Neural cell (in vitro differentiated cells): Measurements from ENCODE around the gene ZNF346. TPM values are rescaled to one million over a fixed set of nuclear protein-coding genes. Genes with fewer than 3 reads are reported as not detected.

Experiments used
- H2AFZ ChIP-seq: fragments of 200-600, 300-800 bp; sonication (generic), shearing (Covaris generic); 2 replicates; pipeline ENCODE4 v1.6.0; 2014; ENCODE audit warnings: low read depth, mild to moderate bottlenecking, antibody characterized with exemption, low read length, moderate library complexity
- H3F3A ChIP-seq: fragments of 200-600 bp; shearing (Covaris generic); 2 replicates; pipeline ENCODE4 v1.6.1; 2016; ENCODE audit warnings: mild to moderate bottlenecking, moderate library complexity, mixed read lengths, antibody characterized with exemption, low read length; ENCODE audit not compliant: insufficient read depth, poor library complexity, severe bottlenecking
- H3K27ac ChIP-seq: fragments of 200-600, 300-800 bp; sonication (generic), shearing (Covaris generic); 2 replicates; pipeline ENCODE4 v1.5.1; 2014; ENCODE audit warnings: mild to moderate bottlenecking, low read length, moderate library complexity
- H3K27me3 ChIP-seq: fragments of 300-800, 200-600 bp; sonication (generic), shearing (Covaris generic); 2 replicates; pipeline ENCODE4 v1.6.0; 2014; ENCODE audit warnings: mild to moderate bottlenecking, low read depth, low read length, moderate library complexity; ENCODE audit not compliant: insufficient read depth
- H3K36me3 ChIP-seq: fragments of 300-800, 200-600 bp; sonication (generic), shearing (Covaris generic); 2 replicates; pipeline ENCODE4 v1.5.1; 2014; ENCODE audit warnings: mild to moderate bottlenecking, antibody characterized with exemption, low read length, moderate library complexity; ENCODE audit not compliant: insufficient read depth
- H3K4me2 ChIP-seq: fragments of 300-800, 200-600 bp; sonication (generic), shearing (Covaris generic); 2 replicates; pipeline ENCODE4 v1.6.0; 2014; ENCODE audit warnings: mild to moderate bottlenecking, low read length
- H3K4me3 ChIP-seq: fragments of 300-800, 200-600 bp; sonication (generic), shearing (Covaris generic); 2 replicates; pipeline ENCODE4 v1.5.1; 2014; ENCODE audit warnings: mild to moderate bottlenecking, low read length, moderate library complexity
- H3K79me2 ChIP-seq: fragments of 200-600 bp; shearing (Covaris generic); replicated peaks from 2 replicates; pipeline ENCODE4 v1.6.0; 2014; ENCODE audit warnings: mild to moderate bottlenecking, low read length, moderate library complexity; ENCODE audit not compliant: insufficient read depth
- H3K9ac ChIP-seq: fragments of 300-800, 200-600 bp; sonication (generic), shearing (Covaris generic); 2 replicates; pipeline ENCODE4 v1.6.1; 2016; ENCODE audit warnings: mild to moderate bottlenecking, low read length, mixed read lengths
- H3K9me2 ChIP-seq: fragments of 200-600 bp; shearing (Covaris generic); 2 replicates; pipeline ENCODE4 v1.6.1; 2016; ENCODE audit warnings: mild to moderate bottlenecking, low read length, mixed read lengths; ENCODE audit not compliant: insufficient read depth
- H3K9me3 ChIP-seq: fragments of 200-600, 300-800 bp; sonication (generic), shearing (Covaris generic); 2 replicates; pipeline ENCODE4 v1.6.1; 2016; ENCODE audit warnings: mild to moderate bottlenecking, mixed run types, low read length, moderate library complexity, mixed read lengths
- H4K20me1 ChIP-seq: fragments of 200-600 bp; shearing (Covaris generic); 2 replicates; pipeline ENCODE4 v1.6.1; 2016; ENCODE audit warnings: mild to moderate bottlenecking, mixed run types; ENCODE audit not compliant: insufficient read depth
- EP300 ChIP-seq: fragments of 450-650 bp; conservative IDR thresholded peaks from 2 replicates; pipeline ENCODE4 v1.6.1; 2014; ENCODE audit warnings: antibody characterized with exemption, mild to moderate bottlenecking, moderate library complexity; ENCODE audit not compliant: poor library complexity, severe bottlenecking
- EZH2 ChIP-seq: fragments of 200-600, 300-800 bp; shearing (Covaris generic), sonication (generic); IDR thresholded peaks from 2 replicates; pipeline ENCODE4 v1.6.1; 2014; ENCODE audit warnings: antibody characterized with exemption, low read length, borderline replicate concordance, mild to moderate bottlenecking; ENCODE audit not compliant: insufficient read depth, poor library complexity, severe bottlenecking
- MXI1 ChIP-seq: fragments of 450-650 bp; conservative IDR thresholded peaks from 2 replicates; pipeline ENCODE4 v1.6.1; 2014; ENCODE audit warnings: antibody characterized with exemption, mild to moderate bottlenecking; ENCODE audit not compliant: poor library complexity, severe bottlenecking
- POLR2AphosphoS5 ChIP-seq: IDR thresholded peaks from 2 replicates; pipeline ENCODE4 v1.6.1; 2012
- RAD21 ChIP-seq: fragments of 450-650 bp; conservative IDR thresholded peaks from 2 replicates; pipeline ENCODE4 v1.6.1; 2014; ENCODE audit warnings: antibody characterized with exemption, mild to moderate bottlenecking, moderate library complexity
- SMC3 ChIP-seq: fragments of 450-650 bp; conservative IDR thresholded peaks from 2 replicates; pipeline ENCODE4 v1.6.1; 2014; ENCODE audit warnings: antibody characterized with exemption, mild to moderate bottlenecking, moderate library complexity; ENCODE audit not compliant: poor library complexity
- TAF1 ChIP-seq: IDR thresholded peaks from 2 replicates; pipeline ENCODE4 v1.6.1; 2012; ENCODE audit warnings: low read depth
- polyA plus RNA-seq: library from polyadenylated mRNA; depleted of rRNA; stranded (reverse); fragments of >200 nt; gene quantifications from 2 replicates; pipeline ENCODE4 v1.2.3, GENCODE V29; 2014
- TF ChIP-seq, protein P1 (sequence below): fragments of 450-650 bp; IDR thresholded peaks from 2 replicates; pipeline ENCODE4 v1.5.1; 2014; ENCODE audit warnings: antibody characterized with exemption, mild to moderate bottlenecking, moderate library complexity; ENCODE audit not compliant: poor library complexity, severe bottlenecking
- TF ChIP-seq, protein P2 (sequence below): IDR thresholded peaks from 2 replicates; pipeline ENCODE4 v1.6.1; 2012; ENCODE audit warnings: borderline replicate concordance

Gene ZNF346
- polyA plus RNA-seq, 1 donor from 2014 or later: 40.1 TPM

DNA sequence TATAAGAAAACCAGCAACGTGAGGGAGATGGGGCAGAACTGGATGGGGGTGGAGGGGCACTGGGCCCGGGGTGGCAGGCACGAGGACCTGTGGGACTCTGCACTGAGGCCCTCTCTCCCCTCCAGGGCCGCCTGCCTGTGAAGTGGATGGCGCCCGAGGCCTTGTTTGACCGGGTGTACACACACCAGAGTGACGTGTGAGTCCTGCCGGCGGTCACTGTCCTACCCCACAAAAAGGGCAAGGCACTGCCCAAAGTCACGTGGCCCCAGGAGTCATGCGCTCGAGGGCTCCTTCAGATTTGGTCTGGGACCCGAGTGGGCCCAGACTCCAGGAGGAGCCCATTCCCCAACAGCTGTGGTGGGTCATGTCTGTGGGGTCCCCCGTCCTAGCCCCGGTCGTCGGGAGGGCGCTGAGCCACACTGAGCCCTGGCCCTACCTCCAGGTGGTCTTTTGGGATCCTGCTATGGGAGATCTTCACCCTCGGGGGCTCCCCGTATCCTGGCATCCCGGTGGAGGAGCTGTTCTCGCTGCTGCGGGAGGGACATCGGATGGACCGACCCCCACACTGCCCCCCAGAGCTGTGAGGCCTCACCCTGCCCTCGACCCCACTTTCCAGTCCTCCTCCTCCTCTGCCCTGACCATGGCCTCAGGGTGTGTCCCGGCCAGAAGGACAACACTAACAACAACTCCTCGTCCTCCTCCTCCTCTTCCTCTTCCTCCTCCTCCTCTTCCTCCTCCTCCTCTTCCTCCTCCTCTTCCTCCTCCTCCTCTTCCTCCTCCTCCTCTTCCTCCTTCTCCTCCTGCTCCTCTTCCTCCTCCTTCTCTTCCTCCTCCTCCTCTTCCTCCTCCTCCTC lies 73.9 kb downstream of the ZNF346 start:
- Histone ChIP-seq H3F3A (no peaks in the 10 kb centered on the region), H3K79me2 (no peaks in the 10 kb centered on the region), H3K4me3 (no peak overlapping the region), H3K4me2 (no peak overlapping the region), H2AFZ (no peak overlapping the region), H3K27ac (no peak overlapping the region), H3K27me3 (no peaks in the 10 kb centered on the region), H4K20me1 (no peaks in the 10 kb centered on the region), H3K9me2 (no peaks in the 10 kb centered on the region), H3K9me3 (no peaks in the 10 kb centered on the region), H3K9ac (no peak overlapping the region), H3K36me3 (no peaks in the 10 kb centered on the region)
- TF ChIP-seq SMC3: no peak
- no peak for TF ChIP-seq MXI1
- TF ChIP-seq, protein P1, sequence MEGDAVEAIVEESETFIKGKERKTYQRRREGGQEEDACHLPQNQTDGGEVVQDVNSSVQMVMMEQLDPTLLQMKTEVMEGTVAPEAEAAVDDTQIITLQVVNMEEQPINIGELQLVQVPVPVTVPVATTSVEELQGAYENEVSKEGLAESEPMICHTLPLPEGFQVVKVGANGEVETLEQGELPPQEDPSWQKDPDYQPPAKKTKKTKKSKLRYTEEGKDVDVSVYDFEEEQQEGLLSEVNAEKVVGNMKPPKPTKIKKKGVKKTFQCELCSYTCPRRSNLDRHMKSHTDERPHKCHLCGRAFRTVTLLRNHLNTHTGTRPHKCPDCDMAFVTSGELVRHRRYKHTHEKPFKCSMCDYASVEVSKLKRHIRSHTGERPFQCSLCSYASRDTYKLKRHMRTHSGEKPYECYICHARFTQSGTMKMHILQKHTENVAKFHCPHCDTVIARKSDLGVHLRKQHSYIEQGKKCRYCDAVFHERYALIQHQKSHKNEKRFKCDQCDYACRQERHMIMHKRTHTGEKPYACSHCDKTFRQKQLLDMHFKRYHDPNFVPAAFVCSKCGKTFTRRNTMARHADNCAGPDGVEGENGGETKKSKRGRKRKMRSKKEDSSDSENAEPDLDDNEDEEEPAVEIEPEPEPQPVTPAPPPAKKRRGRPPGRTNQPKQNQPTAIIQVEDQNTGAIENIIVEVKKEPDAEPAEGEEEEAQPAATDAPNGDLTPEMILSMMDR: no peak
- no peak for TF ChIP-seq RAD21
- TF ChIP-seq EP300: no peak
- TF ChIP-seq, protein P2, sequence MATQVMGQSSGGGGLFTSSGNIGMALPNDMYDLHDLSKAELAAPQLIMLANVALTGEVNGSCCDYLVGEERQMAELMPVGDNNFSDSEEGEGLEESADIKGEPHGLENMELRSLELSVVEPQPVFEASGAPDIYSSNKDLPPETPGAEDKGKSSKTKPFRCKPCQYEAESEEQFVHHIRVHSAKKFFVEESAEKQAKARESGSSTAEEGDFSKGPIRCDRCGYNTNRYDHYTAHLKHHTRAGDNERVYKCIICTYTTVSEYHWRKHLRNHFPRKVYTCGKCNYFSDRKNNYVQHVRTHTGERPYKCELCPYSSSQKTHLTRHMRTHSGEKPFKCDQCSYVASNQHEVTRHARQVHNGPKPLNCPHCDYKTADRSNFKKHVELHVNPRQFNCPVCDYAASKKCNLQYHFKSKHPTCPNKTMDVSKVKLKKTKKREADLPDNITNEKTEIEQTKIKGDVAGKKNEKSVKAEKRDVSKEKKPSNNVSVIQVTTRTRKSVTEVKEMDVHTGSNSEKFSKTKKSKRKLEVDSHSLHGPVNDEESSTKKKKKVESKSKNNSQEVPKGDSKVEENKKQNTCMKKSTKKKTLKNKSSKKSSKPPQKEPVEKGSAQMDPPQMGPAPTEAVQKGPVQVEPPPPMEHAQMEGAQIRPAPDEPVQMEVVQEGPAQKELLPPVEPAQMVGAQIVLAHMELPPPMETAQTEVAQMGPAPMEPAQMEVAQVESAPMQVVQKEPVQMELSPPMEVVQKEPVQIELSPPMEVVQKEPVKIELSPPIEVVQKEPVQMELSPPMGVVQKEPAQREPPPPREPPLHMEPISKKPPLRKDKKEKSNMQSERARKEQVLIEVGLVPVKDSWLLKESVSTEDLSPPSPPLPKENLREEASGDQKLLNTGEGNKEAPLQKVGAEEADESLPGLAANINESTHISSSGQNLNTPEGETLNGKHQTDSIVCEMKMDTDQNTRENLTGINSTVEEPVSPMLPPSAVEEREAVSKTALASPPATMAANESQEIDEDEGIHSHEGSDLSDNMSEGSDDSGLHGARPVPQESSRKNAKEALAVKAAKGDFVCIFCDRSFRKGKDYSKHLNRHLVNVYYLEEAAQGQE: no peak
- TF ChIP-seq POLR2AphosphoS5: no peak
- no peak for TF ChIP-seq TAF1
- no peak for TF ChIP-seq EZH2

DNA sequence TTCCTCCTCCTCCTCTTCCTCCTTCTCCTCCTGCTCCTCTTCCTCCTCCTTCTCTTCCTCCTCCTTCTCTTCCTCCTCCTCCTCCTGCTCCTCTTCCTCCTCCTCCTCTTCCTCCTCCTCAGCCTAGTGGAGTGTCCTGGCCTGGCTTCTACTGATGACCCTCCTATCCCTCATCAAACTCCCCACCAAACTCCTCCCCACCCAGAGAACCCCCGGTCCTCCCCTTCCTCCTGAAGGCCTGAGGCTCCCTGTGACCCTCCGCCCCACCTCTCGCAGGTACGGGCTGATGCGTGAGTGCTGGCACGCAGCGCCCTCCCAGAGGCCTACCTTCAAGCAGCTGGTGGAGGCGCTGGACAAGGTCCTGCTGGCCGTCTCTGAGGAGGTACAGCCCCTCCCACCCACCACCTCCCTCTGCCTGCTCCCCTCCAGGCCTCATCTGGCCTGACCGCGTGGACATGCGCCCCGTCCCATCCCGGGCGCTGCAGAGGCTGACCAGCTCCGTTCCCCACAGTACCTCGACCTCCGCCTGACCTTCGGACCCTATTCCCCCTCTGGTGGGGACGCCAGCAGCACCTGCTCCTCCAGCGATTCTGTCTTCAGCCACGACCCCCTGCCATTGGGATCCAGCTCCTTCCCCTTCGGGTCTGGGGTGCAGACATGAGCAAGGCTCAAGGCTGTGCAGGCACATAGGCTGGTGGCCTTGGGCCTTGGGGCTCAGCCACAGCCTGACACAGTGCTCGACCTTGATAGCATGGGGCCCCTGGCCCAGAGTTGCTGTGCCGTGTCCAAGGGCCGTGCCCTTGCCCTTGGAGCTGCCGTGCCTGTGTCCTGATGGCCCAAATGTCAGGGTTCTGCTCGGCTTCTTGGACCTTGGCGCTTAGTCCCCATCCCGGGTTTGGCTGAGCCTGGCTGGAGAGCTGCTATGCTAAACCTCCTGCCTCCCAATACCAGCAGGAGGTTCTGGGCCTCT lies 74.8 kb downstream of the ZNF346 start:
- no peaks in the 10 kb centered on the region for H3K36me3 ChIP-seq
- H3K9me3 ChIP-seq: no peaks in the 10 kb centered on the region
- no peaks in the 10 kb centered on the region for H3F3A ChIP-seq
- no peak overlapping the region for H2AFZ ChIP-seq
- no peak overlapping the region for H3K4me3 ChIP-seq
- H3K27ac ChIP-seq: no peak overlapping the region
- no peaks in the 10 kb centered on the region for H4K20me1 ChIP-seq
- no peak overlapping the region for H3K4me2 ChIP-seq
- no peaks in the 10 kb centered on the region for H3K27me3 ChIP-seq
- no peak overlapping the region for H3K9ac ChIP-seq
- H3K79me2 ChIP-seq: no peaks in the 10 kb centered on the region
- TF ChIP-seq TAF1: no peak
- TF ChIP-seq, protein P2: no peak
- TF ChIP-seq, protein P1: no peak
- TF ChIP-seq POLR2AphosphoS5: no peak
- TF ChIP-seq EZH2: no peak
- TF ChIP-seq MXI1: no peak
- TF ChIP-seq RAD21: no peak
- no peak for TF ChIP-seq EP300
- TF ChIP-seq SMC3: no peak
- no peaks in the 10 kb centered on the region for H3K9me2 ChIP-seq
